ENCODE data around the gene ARPIN.

ARPIN gene

DNA sequence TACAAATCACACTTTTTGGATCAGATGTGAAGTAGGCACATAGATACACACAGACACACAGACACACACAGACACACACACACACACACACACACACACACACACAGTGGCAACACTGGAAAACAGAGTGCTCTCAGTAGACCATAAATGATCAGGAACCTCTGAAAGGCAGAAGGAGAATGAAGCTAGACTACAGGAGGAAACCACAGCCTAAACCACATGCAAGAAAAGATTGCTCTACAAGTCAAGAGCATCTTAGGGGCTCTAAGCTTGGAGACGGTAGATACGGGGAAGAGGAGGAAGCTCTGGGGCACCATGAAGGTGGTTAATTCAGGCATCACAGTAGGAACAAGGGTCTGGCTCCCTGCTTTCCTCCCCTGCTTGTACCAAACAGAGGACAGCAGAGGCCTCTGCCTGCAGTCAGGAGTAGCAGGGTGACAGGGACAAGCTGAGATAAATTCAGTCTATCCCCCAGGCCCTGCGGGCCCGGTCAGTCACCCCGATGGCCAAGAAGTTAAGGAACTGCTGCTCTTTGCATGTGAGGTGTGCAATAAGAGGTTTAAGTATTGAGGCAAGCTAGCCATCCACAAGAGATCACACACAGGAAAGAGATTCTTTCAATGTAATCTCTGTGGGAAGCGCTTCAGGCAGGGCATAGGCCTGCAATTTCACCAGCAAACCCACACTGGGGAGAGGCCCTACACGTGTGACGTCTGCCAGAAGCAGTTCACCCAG is 23.5 kb upstream of the ARPIN start:
- Histone ChIP-seq H3K27me3 (ENCODE audit: low read length) (no peaks in the 10 kb centered on the region), H3K36me3 (ENCODE audit: low read length) (no peaks in the 10 kb centered on the region), H3F3A (ENCODE audit: insufficient read depth) (no peaks in the 10 kb centered on the region), H3K4me2 (ENCODE audit: low read depth, low read length, poor library complexity, severe bottlenecking) (no peak overlapping the region), H3K9me3 (ENCODE audit: insufficient read depth, low read length) (no peaks in the 10 kb centered on the region), H3K9ac (ENCODE audit: low read length) (no peak overlapping the region), H3K4me3 (ENCODE audit: insufficient read depth, low read length, poor library complexity, severe bottlenecking) (no peak overlapping the region), H3K9me2 (replicated peaks; ENCODE audit: insufficient read depth, low read length) (no peaks in the 10 kb centered on the region), H3K27ac (ENCODE audit: low read depth, low read length) (no peak overlapping the region), H2AFZ (ENCODE audit: low read depth, low read length, severe bottlenecking) (no peak overlapping the region), H3K79me2 (ENCODE audit: insufficient read depth, low read length) (no peaks in the 10 kb centered on the region), H4K20me1 (ENCODE audit: low read depth, low read length) (no peaks in the 10 kb centered on the region)
- no peak for TF ChIP-seq EZH2phosphoT487 (conservative IDR thresholded peaks at IDR 0.05; ENCODE audit: low read length)
- TF ChIP-seq, protein P1, sequence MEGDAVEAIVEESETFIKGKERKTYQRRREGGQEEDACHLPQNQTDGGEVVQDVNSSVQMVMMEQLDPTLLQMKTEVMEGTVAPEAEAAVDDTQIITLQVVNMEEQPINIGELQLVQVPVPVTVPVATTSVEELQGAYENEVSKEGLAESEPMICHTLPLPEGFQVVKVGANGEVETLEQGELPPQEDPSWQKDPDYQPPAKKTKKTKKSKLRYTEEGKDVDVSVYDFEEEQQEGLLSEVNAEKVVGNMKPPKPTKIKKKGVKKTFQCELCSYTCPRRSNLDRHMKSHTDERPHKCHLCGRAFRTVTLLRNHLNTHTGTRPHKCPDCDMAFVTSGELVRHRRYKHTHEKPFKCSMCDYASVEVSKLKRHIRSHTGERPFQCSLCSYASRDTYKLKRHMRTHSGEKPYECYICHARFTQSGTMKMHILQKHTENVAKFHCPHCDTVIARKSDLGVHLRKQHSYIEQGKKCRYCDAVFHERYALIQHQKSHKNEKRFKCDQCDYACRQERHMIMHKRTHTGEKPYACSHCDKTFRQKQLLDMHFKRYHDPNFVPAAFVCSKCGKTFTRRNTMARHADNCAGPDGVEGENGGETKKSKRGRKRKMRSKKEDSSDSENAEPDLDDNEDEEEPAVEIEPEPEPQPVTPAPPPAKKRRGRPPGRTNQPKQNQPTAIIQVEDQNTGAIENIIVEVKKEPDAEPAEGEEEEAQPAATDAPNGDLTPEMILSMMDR (IDR thresholded peaks at IDR 0.05; ENCODE audit: insufficient read depth, low read length, poor library complexity, severe bottlenecking), result no peak

DNA sequence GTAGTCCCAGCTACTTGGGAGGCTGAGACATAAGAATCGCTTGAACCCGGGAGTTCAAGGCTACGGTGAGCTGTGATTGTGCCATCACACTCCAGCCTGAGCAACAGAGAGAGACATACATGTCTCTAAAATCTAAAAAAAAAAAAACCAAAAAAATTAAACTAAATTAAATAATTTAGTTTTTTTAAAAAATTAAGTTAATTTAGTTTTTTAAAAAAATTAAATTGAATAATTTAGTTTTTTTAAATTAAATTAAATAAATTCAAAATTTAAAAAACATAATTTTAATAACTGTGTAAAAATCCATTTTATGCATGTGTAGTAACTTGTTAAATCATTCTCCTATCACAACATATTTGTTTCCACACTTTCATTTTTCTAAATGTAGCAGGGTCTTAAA is 20.1 kb upstream of the ARPIN start:
- no peak overlapping the region for H3K4me2 ChIP-seq (ENCODE audit: low read depth, low read length, poor library complexity, severe bottlenecking)

DNA sequence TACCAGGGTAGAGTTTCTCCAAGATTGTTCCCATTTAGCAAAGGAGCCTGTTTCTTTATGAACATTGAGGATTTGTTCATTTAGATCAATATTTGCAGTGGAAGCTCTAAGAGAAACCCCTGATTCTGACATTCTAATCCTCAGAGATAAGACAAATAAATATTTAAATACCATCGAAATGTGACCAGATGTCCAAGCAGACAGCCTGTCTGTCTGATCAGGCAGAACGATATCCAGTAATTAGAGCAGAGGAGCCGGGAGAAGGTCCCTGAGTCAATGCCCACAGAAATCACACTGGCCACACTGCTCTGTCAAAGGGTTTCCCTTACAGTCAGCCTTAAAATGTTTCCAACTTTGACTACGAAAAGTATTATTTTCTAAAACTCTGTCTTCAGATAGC is 15.7 kb upstream of the ARPIN start:
- no peak overlapping the region for H3K27ac ChIP-seq (ENCODE audit: low read depth, low read length)
- no peaks in the 10 kb centered on the region for H3K9me3 ChIP-seq (ENCODE audit: insufficient read depth, low read length)
- H3K36me3 ChIP-seq (ENCODE audit: low read length), result no peaks in the 10 kb centered on the region
- H3F3A ChIP-seq (ENCODE audit: insufficient read depth), result no peaks in the 10 kb centered on the region
- H3K9ac ChIP-seq (ENCODE audit: low read length), result no peak overlapping the region
- H4K20me1 ChIP-seq (ENCODE audit: low read depth, low read length), result no peaks in the 10 kb centered on the region
- no peak overlapping the region for H3K4me3 ChIP-seq (ENCODE audit: insufficient read depth, low read length, poor library complexity, severe bottlenecking)
- no peaks in the 10 kb centered on the region for H3K79me2 ChIP-seq (ENCODE audit: insufficient read depth, low read length)
- TF ChIP-seq, protein P1 (IDR thresholded peaks at IDR 0.05; ENCODE audit: insufficient read depth, low read length, poor library complexity, severe bottlenecking), result no peak
- TF ChIP-seq EZH2phosphoT487 (conservative IDR thresholded peaks at IDR 0.05; ENCODE audit: low read length), result no peak
- no peaks in the 10 kb centered on the region for H3K9me2 ChIP-seq (replicated peaks; ENCODE audit: insufficient read depth, low read length)
- no peak overlapping the region for H2AFZ ChIP-seq (ENCODE audit: low read depth, low read length, severe bottlenecking)
- no peak overlapping the region for H3K4me2 ChIP-seq (ENCODE audit: low read depth, low read length, poor library complexity, severe bottlenecking)
- H3K27me3 ChIP-seq (ENCODE audit: low read length), result no peaks in the 10 kb centered on the region

More for the DNA sequence above, 20.1 kb upstream of the ARPIN start:
- Histone ChIP-seq H3K9ac (ENCODE audit: low read length) (no peak overlapping the region), H3K9me3 (ENCODE audit: insufficient read depth, low read length) (no peaks in the 10 kb centered on the region), H3K36me3 (ENCODE audit: low read length) (no peaks in the 10 kb centered on the region), H2AFZ (ENCODE audit: low read depth, low read length, severe bottlenecking) (no peak overlapping the region), H3K9me2 (replicated peaks; ENCODE audit: insufficient read depth, low read length) (no peaks in the 10 kb centered on the region), H3K27me3 (ENCODE audit: low read length) (no peaks in the 10 kb centered on the region), H3K79me2 (ENCODE audit: insufficient read depth, low read length) (no peaks in the 10 kb centered on the region), H3F3A (ENCODE audit: insufficient read depth) (no peaks in the 10 kb centered on the region), H3K27ac (ENCODE audit: low read depth, low read length) (no peak overlapping the region), H4K20me1 (ENCODE audit: low read depth, low read length) (no peaks in the 10 kb centered on the region), H3K4me3 (ENCODE audit: insufficient read depth, low read length, poor library complexity, severe bottlenecking) (no peak overlapping the region)
- TF ChIP-seq EZH2phosphoT487 (conservative IDR thresholded peaks at IDR 0.05; ENCODE audit: low read length), result no peak
- TF ChIP-seq, protein P1 (IDR thresholded peaks at IDR 0.05; ENCODE audit: insufficient read depth, low read length, poor library complexity, severe bottlenecking), result no peak

Data from SU-DHL-6 (cell line).